Right kidney (tissue), 9 donors: ENCODE results near the gene RFWD3.
A peak's percentile ranks its signal among the peaks of the same experiment; 100 is the strongest.

Experiments used
- DNase-seq: peaks from one replicate; pipeline ENCODE4 v3.0.0-alpha.2; 2016
- long read RNA-seq, 8 donors: transcript quantifications; one replicate each; lab custom pipeline, GENCODE V29; 2026

RFWD3 gene, protein sequence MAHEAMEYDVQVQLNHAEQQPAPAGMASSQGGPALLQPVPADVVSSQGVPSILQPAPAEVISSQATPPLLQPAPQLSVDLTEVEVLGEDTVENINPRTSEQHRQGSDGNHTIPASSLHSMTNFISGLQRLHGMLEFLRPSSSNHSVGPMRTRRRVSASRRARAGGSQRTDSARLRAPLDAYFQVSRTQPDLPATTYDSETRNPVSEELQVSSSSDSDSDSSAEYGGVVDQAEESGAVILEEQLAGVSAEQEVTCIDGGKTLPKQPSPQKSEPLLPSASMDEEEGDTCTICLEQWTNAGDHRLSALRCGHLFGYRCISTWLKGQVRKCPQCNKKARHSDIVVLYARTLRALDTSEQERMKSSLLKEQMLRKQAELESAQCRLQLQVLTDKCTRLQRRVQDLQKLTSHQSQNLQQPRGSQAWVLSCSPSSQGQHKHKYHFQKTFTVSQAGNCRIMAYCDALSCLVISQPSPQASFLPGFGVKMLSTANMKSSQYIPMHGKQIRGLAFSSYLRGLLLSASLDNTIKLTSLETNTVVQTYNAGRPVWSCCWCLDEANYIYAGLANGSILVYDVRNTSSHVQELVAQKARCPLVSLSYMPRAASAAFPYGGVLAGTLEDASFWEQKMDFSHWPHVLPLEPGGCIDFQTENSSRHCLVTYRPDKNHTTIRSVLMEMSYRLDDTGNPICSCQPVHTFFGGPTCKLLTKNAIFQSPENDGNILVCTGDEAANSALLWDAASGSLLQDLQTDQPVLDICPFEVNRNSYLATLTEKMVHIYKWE
- long read RNA-seq, donor 1, full-length matches to known transcripts: 4 of 4 reads
- long read RNA-seq, donor 1, partial matches to known transcripts: 0 of 4 reads
- long read RNA-seq, donor 1, other reads (novel, unspliced or antisense): 0 of 4 reads
- long read RNA-seq, donor 2, partial matches to known transcripts: 0 of 4 reads
- long read RNA-seq, donor 2, other reads (novel, unspliced or antisense): 0 of 4 reads
- long read RNA-seq, donor 3, partial matches to known transcripts: 0 of 4 reads
- long read RNA-seq, donor 3, other reads (novel, unspliced or antisense): 0 of 4 reads
- long read RNA-seq, donor 4, partial matches to known transcripts: 0 of 1 reads
- long read RNA-seq, donor 4, other reads (novel, unspliced or antisense): 0 of 1 reads
- long read RNA-seq, donor 5, full-length matches to known transcripts: 4 of 4 reads
- long read RNA-seq, donor 5, partial matches to known transcripts: 0 of 4 reads
- long read RNA-seq, donor 5, other reads (novel, unspliced or antisense): 0 of 4 reads
- long read RNA-seq, donor 6, partial matches to known transcripts: 0 of 3 reads
- long read RNA-seq, donor 6, other reads (novel, unspliced or antisense): 0 of 3 reads
- long read RNA-seq, donor 7: 0 reads
- long read RNA-seq, donor 8, full-length matches to known transcripts: 3 of 3 reads
- long read RNA-seq, donor 8, partial matches to known transcripts: 0 of 3 reads
- long read RNA-seq, donor 8, other reads (novel, unspliced or antisense): 0 of 3 reads

DNA sequence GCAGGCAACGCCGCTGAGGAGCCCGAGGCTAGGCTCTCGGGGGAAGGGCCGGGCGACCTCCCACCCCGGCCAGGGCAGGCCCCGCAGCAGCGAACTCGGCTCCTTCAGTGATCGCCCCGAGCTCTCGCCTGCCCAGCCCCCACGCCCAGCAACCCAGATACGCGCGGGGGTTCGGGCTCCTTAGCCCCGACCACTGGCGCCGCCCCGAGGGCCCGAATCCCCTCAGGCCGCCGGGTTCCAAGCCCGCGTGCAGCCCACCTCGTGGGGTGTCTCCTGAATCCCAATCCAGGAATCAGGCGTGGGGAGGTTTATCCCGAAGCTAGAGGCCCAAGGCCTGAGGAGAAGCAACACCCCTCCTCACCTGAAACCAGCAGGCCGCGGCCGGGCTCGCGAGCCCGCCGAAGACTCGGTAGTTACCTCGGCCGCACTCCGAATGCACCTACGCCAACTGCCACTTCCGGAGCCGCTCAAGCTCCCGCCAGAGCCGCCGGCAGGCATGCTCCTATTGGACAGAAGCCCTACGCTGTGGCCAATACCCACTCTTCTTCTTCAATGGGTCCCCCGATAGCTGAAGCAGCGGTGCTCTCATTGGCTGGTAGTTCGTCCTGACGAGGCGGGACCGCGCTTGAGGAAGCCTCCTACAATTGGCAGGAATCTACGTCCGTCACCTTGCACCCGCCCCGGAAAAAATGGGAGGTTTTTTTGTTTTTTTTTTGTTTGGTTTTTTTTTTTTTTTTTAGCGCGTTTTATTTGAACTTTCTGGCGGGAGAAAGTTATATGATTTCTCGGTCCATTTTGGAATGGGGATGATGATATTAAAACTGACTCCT lies at the start of gene RFWD3:
TSS of gene RFWD3 (minus strand) at position 453 of the 830 bp plus-strand sequence. CDS start 5,428 bp downstream, outside the sequence.
- peak; percentile 86 for DNase-seq

DNA sequence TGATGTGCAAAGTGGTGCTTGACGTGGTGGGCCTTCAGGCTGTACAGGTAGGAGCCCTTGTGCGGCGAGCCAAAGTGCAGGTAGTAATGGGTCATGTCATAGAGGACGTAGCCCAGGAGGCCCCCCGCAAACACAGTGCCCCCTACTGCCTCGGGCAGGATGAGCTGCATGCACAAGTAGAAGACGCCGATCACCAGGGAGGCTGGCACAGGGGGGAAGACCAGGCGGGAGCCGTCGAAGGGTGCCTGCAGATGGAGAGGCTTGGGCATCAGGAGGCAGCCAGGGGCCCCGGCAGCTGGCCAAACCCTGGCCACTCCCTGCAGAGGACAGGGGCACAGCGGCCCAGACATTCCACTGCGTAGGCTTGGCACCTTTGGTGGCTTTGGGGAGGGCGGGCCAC lies 49.7 kb upstream of the RFWD3 start:
- no peak for DNase-seq

DNA sequence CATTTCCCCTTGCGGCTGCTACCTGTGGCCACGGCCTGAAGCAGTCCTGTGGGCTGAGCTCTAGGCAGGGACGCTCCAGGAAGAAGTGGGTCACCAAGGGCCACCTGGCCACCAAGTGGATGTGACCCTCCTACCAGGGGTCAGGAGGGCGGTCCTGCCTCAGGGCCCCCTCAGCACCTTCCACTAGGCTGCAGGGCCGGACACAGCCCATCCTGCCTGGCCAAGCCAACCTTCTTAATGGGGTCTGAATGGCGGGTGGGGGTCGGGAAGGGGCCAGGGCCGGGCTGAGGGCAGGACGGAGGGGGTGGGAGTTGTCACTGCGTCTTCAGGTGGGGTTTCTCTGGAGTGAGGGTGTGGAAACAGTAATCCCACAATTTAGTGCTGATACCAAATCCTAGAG lies 47.2 kb upstream of the RFWD3 start:
- no peak for DNase-seq

DNA sequence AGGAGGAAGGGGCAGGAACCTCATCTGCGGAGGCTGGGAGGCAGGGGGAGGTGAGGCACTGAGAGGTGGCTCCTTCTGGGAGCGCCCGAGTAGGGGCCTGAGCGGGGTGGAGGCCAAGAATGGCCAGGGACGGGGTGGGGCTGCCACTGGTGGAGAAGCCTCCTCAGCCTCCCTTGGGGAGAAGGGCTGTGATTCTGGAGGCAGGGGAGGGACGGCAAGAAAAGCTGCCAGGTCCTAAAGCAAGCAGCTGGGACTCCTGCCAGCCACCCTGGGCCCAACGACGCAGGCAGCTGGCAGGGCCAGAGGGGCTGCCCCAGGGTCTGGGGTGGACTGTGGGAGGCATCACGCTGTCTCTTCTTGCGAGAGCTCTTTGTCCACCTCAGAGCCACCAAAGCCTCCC lies 46.6 kb upstream of the RFWD3 start:
- no peak for DNase-seq

DNA sequence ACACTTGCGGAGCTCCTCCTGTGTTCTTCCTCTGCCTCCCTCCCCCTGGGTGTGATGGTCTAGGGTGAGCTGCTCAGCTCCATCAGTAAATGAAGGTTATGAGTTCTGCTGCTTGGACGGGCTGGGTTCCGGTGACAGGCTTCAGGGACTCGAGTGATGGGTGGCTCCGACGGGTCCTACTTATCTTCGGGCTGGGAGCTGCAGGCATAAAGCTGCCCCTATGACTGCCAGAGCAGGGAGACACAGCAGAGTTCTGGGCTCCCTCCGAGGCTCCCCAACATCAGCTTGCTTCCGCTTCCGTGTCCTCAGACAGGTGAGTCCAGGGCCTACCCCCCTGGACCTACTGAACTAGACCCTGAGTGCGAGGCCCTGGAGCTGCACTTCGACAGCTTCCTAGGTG lies 45.3 kb upstream of the RFWD3 start:
- DNase-seq: no peak

DNA sequence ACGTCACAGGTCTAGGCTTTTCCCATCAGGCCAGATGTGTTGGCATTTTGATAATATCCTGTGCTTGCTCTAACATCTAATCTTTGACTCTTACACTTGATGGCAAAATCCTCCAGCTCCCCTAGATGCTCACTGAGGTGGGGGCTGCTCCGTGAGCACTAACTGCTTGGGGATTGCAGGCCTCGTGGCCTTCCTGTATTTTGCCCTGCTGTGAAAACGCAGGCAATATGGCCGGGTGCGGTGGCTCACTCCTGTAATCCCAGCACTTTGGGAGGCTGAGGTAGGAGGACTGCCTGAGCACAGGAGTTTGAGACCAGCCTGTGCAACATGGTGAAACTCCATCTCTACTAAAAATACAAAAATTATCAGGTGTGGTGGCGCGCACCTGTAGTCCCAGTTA lies 43.7 kb upstream of the RFWD3 start:
- DNase-seq: no peak

DNA sequence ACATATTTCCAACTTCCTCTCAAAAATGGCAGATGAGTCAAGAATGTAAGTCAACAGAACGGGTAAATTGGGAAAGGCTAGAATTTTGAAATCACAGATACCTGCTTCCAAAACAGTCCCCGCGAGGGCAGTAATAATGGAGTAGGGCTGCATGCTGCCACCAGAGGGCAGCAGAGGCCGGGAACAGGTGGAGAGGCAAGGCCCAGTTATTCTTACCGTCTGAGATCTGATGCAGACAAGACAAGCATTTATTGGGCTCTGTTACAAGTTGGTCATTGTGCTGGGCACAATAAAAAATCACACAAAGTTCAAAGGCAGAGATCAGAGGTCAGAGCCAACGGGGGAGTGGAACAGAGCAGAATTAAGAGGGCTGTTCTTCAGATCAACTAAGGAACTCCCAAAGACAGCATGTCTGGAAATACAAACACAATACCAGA lies 42.8 kb upstream of the RFWD3 start:
- peak; percentile 46 for DNase-seq

DNA sequence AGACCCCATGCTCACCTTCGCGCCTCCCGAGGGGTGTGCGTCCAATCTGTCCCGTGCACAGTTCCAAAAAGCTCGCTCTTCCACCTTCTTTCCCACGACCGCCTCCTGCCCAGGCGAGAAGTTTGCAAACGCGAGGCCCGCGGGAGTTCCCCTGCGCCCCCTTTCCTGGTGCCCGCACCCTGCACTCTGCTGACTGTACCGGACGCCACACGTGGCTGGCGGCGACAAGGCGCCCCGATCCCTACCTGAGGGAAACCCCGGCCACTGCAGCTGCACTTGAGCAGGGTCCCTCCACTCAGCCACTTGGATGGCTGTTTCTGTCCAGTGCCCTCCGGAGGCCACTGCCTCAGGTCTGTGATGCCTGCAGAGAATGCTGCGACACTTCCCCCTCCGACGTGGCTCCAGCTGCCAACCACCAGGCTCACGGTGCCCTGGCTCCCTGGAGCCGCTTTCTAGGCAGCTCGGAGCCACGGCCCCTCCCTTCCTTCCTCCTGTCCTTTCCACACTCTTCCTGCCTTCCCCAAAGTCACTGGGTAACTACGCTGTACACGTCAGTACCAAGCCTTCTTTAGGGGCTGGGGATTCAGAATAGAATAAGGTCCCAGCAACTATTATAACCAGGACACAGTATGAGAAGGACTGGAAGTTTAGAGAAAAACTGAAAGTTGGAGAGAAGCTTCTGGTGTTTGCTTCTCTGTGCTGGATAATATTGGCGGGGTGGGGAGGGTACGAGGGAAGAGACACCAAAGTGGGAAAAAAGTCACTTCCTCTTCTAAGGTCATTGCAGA lies 34.0 kb upstream of the RFWD3 start, which contains the start of gene MLKL:
TSS of gene MLKL (minus strand) at position 425 of the 788 bp plus-strand sequence. CDS start 5,105 bp downstream, outside the sequence.
- peak; percentile 61 for DNase-seq

DNA sequence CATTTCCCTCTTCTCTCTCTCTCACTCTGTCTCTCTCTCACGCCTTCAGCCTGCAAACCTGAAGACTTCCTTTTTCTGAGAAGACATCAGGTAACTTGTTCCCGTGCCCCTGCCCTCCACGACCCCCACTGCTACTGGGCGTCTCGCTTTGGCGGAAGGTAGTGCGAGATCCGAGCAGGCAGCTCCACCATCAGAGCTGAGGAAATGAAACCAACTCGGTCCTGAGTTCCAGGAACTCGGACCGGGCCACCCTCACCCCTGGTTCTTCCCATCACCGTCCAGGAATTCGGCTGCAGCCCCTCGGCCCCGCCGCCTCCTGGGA lies 33.4 kb upstream of the RFWD3 start:
- no peak for DNase-seq

DNA sequence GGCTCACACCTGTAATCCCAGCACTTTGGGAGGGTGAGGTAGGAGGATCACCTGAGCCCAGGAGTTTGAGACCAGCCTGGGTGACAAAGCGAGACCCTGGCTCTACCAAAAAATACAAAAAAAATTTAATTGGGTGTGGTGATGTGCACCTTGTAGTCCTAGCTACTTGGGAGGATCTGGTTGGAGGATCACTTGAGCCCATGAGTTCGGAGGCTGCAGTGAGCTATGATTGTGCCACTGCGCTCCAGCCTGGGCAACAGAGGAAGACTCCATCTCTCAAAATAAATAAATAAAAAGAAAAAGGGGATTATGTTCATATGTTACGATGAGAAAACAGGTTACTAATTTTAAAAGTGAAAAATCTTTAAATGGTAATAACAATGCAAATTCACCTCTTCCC lies 33.0 kb upstream of the RFWD3 start:
- no peak for DNase-seq

DNA sequence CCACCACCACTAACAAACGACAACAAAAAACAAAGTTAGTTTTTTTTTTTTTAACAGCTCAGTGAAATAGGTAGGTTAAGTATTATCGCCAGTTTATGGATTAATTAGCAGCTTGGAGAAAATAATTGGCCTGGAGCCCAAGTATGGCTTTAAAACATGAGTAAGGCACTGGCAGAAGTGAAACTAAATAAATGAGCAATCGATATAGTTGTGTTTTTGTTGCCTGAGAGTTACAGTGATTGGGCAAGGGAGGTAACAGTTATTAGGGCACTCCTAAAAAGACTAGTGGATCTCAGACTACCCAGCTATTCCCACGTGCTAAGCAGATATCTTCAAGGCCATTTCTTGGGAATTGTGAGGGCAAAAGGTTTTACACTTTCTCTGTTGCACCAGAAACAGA lies 31.5 kb upstream of the RFWD3 start:
- no peak for DNase-seq

DNA sequence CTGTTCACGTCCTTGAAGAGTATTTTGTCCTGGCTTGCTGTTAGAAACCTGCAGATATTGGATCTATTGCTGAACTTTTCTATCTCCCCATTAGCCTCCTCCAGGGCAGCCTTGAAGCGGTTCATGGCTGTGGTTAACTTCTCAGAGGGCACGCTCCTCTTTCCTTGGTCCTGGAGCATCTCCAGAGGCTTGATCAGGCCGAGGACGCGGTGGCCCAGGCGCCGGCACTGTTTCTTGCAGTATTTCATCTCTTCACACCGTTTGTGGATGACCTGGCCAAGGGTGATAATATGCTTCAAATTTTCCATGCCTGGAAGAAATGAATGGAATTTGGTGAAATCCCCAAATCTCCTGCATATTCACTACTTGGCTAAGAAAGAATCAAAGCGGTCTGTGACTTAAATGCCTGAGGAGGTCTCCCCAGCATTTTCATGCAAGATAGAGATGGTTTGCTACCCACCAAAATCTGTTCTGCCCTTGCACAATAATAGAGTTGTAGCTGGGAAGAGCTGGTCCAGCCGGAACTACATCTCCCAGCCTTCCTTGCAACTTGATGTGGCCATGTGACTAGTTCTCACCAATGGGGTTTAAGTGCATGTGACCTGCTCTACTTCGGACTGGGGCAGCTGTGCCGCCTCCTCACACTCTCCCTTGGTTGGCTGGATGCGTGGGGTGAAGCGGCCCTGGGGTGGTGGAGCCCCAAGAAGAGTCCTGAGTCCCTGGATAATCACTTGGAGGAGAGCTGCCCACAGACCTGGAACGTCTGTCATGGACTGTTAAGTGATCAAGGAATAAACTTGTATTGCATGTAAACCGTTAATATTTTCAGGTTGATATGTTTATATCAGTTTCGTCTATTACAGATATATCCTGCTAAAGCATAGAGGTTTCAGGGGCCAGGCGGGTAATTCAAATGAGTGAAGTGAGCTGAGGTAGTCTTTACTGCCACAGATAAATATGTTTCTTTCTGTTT lies 29.1 kb upstream of the RFWD3 start:
- peak; percentile 46 for DNase-seq

DNA sequence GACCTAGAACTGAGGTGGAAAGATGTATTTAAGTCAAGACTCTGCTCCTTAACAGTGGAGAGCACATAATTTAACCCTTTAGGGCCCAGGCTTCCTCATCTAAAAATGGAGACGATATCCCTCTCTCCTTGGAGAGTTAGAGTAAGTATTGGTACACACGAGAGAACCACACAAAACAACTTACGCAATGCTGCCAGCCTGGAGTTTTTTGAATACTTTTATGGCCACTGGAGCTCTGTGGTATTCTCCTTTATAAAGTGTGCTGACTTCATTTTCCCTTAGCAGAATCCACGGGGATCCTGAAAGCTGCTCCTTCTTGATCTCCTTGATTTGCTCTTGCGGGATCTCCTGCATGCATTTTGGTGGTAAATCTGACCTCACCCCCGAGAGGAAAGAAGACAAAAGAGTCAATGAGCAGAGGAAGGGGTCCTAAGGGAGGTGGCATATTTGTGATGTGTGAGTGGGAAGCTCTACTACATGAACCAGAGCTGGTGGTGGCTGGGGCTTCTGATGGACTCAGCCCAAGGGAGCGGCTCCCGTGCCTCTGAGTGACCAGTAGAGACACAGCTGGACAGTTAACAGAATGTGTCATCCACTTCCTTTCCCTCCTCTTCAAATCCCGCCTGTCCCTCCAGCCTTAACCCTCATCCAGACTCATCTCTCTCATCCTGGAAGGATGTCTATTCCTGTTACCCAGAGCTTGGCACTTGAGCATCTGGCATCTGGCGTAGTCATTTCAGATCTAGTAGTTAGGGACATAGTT lies 24.6 kb upstream of the RFWD3 start:
- no peak for DNase-seq

DNA sequence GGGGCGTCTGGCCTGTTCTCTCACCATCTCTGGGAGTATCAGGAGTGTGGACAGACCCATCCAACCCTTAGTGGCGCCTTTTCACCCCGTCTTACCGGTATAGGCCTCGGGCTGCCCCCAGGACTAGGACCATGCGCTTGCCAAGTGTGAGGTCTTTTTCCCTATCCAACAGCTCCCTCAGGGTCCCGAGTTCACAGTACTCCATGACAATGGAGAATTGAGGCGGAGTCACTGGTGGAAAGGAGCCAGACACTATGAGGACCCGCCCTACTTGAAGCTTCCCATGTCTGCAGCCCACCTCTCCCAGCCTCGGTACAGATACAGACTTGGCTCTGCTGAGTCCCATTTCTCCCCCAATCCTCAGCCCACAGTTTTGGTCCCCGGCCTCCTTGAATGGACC lies 15.9 kb upstream of the RFWD3 start:
- no peak for DNase-seq

DNA sequence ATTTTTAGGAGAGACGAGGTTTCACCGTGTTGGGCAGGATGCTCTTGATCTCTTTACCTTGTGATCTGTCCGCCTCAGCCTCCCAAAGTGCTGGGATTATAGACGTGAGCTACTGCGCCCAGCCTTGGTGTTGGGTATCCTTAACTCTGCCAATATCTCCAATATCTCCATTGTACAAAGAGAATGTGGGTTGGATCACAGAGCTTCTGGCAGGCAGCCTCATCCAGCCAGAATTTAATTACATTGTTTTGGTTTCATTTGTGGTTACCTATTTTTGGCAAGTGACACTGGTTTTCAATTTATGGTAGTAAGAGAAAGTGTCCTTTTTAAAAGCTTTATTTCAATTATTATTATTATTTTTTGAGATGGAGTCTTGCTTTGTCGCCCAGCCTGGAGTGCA lies 14.0 kb upstream of the RFWD3 start:
- no peak for DNase-seq

DNA sequence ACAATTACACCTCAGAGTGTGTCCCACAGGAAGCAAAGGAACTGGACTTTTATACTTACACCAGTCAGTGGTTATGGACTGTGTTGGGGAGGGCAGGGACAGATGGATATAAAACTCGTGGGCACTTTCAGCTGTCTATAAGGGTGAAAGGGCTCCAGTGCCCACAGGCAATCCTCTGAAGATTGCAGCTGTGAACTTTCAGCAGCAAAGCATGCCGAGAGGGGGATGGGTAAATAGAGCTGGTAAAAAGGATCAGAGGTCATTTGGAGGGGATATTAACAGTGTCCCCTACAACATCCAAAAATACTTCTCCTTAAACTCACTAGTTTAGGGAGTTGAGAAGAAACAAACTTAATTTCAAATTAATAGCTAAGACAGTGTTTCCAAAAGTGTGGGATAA lies 13.3 kb upstream of the RFWD3 start:
- no peak for DNase-seq

DNA sequence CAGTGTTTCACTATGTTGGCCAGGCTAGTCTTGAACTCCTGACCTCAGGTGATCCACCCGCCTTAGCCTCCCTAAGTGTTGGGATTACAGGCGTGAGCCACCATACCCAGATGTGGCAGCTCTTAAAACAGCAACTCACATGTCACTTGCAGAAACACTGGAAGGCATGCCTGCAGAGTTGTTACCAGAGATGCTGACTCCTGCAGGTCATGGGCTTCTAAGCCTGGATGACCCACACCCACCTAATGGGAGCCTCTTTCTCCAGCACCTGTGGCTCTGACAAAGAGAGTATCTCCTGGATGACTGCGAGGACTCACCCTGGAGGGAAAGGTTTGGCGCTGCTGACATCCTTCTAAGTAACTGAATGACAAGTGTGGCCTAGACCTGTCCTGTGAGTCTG lies 11.2 kb upstream of the RFWD3 start:
- DNase-seq: no peak

DNA sequence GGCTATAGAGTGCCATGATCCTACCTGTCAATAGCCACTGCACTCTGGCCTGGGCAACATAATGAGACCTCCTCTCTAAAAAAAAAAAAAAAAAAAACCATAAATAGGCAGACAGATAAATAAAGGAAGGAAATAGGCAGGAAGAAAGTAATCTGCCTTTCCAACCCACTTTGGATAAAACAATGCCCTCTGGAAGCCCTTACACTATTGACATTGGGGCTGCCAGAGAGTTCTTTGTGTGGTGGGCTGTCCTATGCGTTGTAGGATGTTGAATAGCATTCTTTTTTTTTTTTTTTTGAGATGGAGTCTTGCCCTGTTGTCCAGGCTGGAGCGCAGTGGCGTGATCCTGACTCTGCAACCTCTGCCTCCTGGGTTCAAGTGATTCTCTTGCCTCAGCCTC lies 7.2 kb upstream of the RFWD3 start:
- DNase-seq: no peak
